Heart left ventricle (tissue), 16 donors: Measurements from ENCODE around the gene RNASE8. TPM values are rescaled to one million over a fixed set of nuclear protein-coding genes. Genes with fewer than 3 reads are reported as not detected.

Experiments used
- ATAC-seq, 4 donors: fragments of 200-7000 bp; cut with Tn5 transposase; one replicate each; pipeline ENCODE4 v1.9.1; 2020 to 2022; ENCODE audit warnings: moderate library complexity in 4 of 4, mild to moderate bottlenecking in 3 of 4, moderate number of reproducible peaks in 1 of 4
- DNase-seq, 5 donors: peaks; one replicate each; pipeline ENCODE4 v3.0.0-alpha.2; 2020
- H3K27ac ChIP-seq, 12 donors: fragments of 200-600 bp; sonication (generic) in 4 of 12; one replicate each; pipeline versions ENCODE4 v1.5.0 to v1.8.0; 2016 to 2022; ENCODE audit warnings: mild to moderate bottlenecking in 2 of 12
- H3K27me3 ChIP-seq, 9 donors: fragments of 200-600 bp; sonication (generic) in 2 of 9; one replicate each; pipeline versions ENCODE4 v1.5.1 to v1.8.0; 2016 to 2022; ENCODE audit warnings: mild to moderate bottlenecking in 3 of 9
- H3K36me3 ChIP-seq, 9 donors: fragments of 200-600 bp; sonication (generic) in 2 of 9; one replicate each; pipeline versions ENCODE4 v1.5.0 to v1.8.0; 2018 to 2022; ENCODE audit warnings: mild to moderate bottlenecking in 2 of 9
- H3K4me1 ChIP-seq, 12 donors: fragments of 200-600 bp; sonication (generic) in 4 of 12; one replicate each; pipeline versions ENCODE4 v1.5.0 to v1.8.0; 2016 to 2022; ENCODE audit warnings: mild to moderate bottlenecking in 3 of 12
- H3K4me3 ChIP-seq, 12 donors: fragments of 200-600 bp; sonication (generic) in 4 of 12; one replicate each; pipeline versions ENCODE4 v1.5.0 to v1.8.0; 2017 to 2022; ENCODE audit warnings: mild to moderate bottlenecking in 9 of 12, moderate library complexity in 4 of 12
- H3K9me3 ChIP-seq, 12 donors: fragments of 200-600 bp; sonication (generic) in 4 of 12; one replicate each; pipeline versions ENCODE4 v1.5.0 to v1.8.0; 2016 to 2022; ENCODE audit warnings: mild to moderate bottlenecking in 1 of 12
- CTCF ChIP-seq, 12 donors: fragments of 200-600 bp; sonication (generic) in 4 of 12; IDR thresholded peaks; one replicate each; pipeline versions ENCODE4 v1.5.0 to v1.8.0; 2018 to 2022; ENCODE audit warnings: antibody characterized with exemption in 12 of 12, mild to moderate bottlenecking in 5 of 12
- POLR2A ChIP-seq, 2 donors: fragments of 450-650 bp; IDR thresholded peaks; one replicate each; pipeline ENCODE4 v1.6.1; 2017; ENCODE audit warnings: antibody characterized with exemption in 2 of 2, mild to moderate bottlenecking in 2 of 2, moderate library complexity in 2 of 2
- WGBS, 4 donors: extraction: QIAGEN DNeasy Blood & Tissue Kit in 2 of 4; methylation state at CpG; one replicate each; pipeline versions ENCODE4 v1.1.5 to v1.1.7; 2013 to 2018; 5-methylcytosine and 5-hydroxymethylcytosine counted together
- intact Hi-C, 10 donors: fragments of 100-400 bp; cut with DNase I; formaldehyde crosslinking; loops; one replicate each; pipeline versions ENCODE4 v1.11.1 to v1.14.2; 2022
- polyA plus RNA-seq, 2 donors: library from polyadenylated mRNA; stranded (reverse); fragments of 200-250 nt; gene quantifications; one replicate each; pipeline ENCODE4 v1.2.3, GENCODE V29; 2013
- total RNA-seq, 9 donors: library from RNA; depleted of rRNA in 2 of 9; stranded (reverse); fragments of >200 nt in 2 of 9; fragmentation: NEBNext Ultra II Directional in 3 of 9; extraction: Animal tissue kit (Norgen Biotek cat#: 25700) in 3 of 9; gene quantifications; one replicate each; pipeline versions ENCODE4 v1.1.0 to v1.2.4, GENCODE V29; 2016 to 2023
- donor health status: ischemic (EF 13 %, LVEDD 7.1; RV severe dilation, severe dysfunction).
- donor health status: healthy with polysubstance abuse.
- donor health status: DM: no; HTN: yes; CAD: no.
- donor health status: DM: no; HTN: no; CAD: no.
- donor health status: ischemic (EF 25% LVEDD 6.9; RV normal size, moderate dysfunction).
- donor health status: ischemic (EF 25% LVEDD 5.7; RV mildly dilated, moderate dysfunction).
- donor health status: healthy.
- donor health status: DM: yes; HTN: yes; CAD: no.
- donor health status: ischemic (EF 35%, LVEDD 5.7; RV mildly dilated, moderate dysfunction).
- donor health status: nonischemic (EF 11% LVEDD 7.7; RV severe dilation, severe dysfunction).
- donor health status: DM: yes; HTN: yes; CAD: no.
- donor health status: PGD.
- donor health status: ischemic (EF 29% LVEDD 5.4; RV normal size, mild dysfunction).
- donor health status: nonischemic (EF 23%, LVEDD 6.1; RV moderate dilation, normal function).

The RNASE8 gene
- total and polyA plus RNA-seq, 11 donors: not detected

- Histone ChIP-seq H3K4me3 (no peak overlapping the region), H3K27me3 (no peaks in the 10 kb centered on the region), H3K4me1 (peaks cover 0 to 36% (median 5%) of the 10 kb centered on the region in 12 donors), H3K9me3 (no peaks in the 10 kb centered on the region), H3K36me3 (peaks cover 0 to 100% (median 93%) of the 10 kb centered on the region in 9 donors), H3K27ac (peak overlapping the region in 8 of 12 donors; percentile 7 to 82 (median 39))
- ATAC-seq (peak; percentile 62 to 84 (median 72)), DNase-seq (peak in 3 of 5 donors; percentile 67 to 82 (median 75))
- TF ChIP-seq CTCF (IDR thresholded peaks at IDR 0.05): no peak
- no peak for TF ChIP-seq POLR2A (IDR thresholded peaks at IDR 0.05)
- intact Hi-C loops: no loop called here
- 51 to 76% (median 59%) methylated on average over 17 of the region's 17 CpGs for whole genome bisulfite sequencing, 4 donors
Observed at GRCh38 chr14:21084998-21085853, 27.6 kb downstream of the RNASE8 start.

GRCh38 chr14:21086908-21087293 lies 29.3 kb downstream of the RNASE8 start:
- H3K27me3 ChIP-seq: no peaks in the 10 kb centered on the region
- no peak for TF ChIP-seq POLR2A (IDR thresholded peaks at IDR 0.05)
- TF ChIP-seq CTCF (IDR thresholded peaks at IDR 0.05): no peak
- DNase-seq (no peak), ATAC-seq (no peak)
- H3K36me3 ChIP-seq: peaks cover 0 to 100% (median 93%) of the 10 kb centered on the region in 9 donors
- 88 to 91% (median 90%) methylated on average over 4 of the region's 4 CpGs for WGBS, 4 donors
- intact Hi-C loops: no loop called here
- H3K4me1 ChIP-seq: peaks cover 0 to 36% (median 5%) of the 10 kb centered on the region in 12 donors
- H3K4me3 ChIP-seq: no peak overlapping the region
- H3K9me3 ChIP-seq: no peaks in the 10 kb centered on the region
- peak overlapping the region in 3 of 12 donors; percentile 19 to 38 (median 24) for H3K27ac ChIP-seq

- no peaks in the 10 kb centered on the region for H3K27me3 ChIP-seq
- peaks cover 0 to 36% (median 6%) of the 10 kb centered on the region in 12 donors for H3K4me1 ChIP-seq
- peak overlapping the region in 3 of 12 donors; percentile 19 to 38 (median 24) for H3K27ac ChIP-seq
- peak in 1 of 5 donors; percentile 64 for DNase-seq
- no peak overlapping the region for H3K4me3 ChIP-seq
- WGBS, 4 donors: 47 to 66% (median 50%) methylated on average over 9 to 19 of the region's 19 CpGs
- peaks cover 0 to 99% (median 91%) of the 10 kb centered on the region in 9 donors for H3K36me3 ChIP-seq
- H3K9me3 ChIP-seq: no peaks in the 10 kb centered on the region
- intact Hi-C loops: no loop called here
- TF ChIP-seq POLR2A (IDR thresholded peaks at IDR 0.05) (no peak), CTCF (IDR thresholded peaks at IDR 0.05) (no peak)
- ATAC-seq: peak in 3 of 4 donors; percentile 16 to 50 (median 37)
Observed at GRCh38 chr14:21087294-21088091, 29.9 kb downstream of the RNASE8 start.

GRCh38 chr14:21088687-21089086 lies 31.1 kb downstream of the RNASE8 start:
- DNase-seq: no peak
- no peak for ATAC-seq
- no peak for TF ChIP-seq CTCF (IDR thresholded peaks at IDR 0.05)
- TF ChIP-seq POLR2A (IDR thresholded peaks at IDR 0.05): no peak
- no peaks in the 10 kb centered on the region for H3K27me3 ChIP-seq
- WGBS, 4 donors: 84 to 92% (median 87%) methylated on average over 4 of the region's 4 CpGs
- no peak overlapping the region for H3K27ac ChIP-seq
- peaks cover 0 to 36% (median 8%) of the 10 kb centered on the region in 12 donors for H3K4me1 ChIP-seq
- H3K4me3 ChIP-seq: no peak overlapping the region
- no peaks in the 10 kb centered on the region for H3K9me3 ChIP-seq
- H3K36me3 ChIP-seq: peaks cover 0 to 93% (median 87%) of the 10 kb centered on the region in 9 donors
- intact Hi-C loops: no loop called here
